Activated CD4-positive, alpha-beta T cell treated with anti-CD3 and anti-CD28 coated beads, Interleukin-2, amount 10 ng/mL, durations not matched to agents 24 days and 14 days (primary cell): ENCODE data around the gene ANG. TPM values are rescaled to one million over a fixed set of nuclear protein-coding genes. Genes with fewer than 3 reads are reported as not detected.

ENCODE experiments used
- DNase-seq: peaks from one replicate; pipeline ENCODE4 v3.0.0; 2022
- H3K27ac Mint-ChIP-seq: one replicate; pipeline ENCODE4 v1.8.0; 2022; ENCODE audit warnings: mild to moderate bottlenecking, mixed read lengths
- H3K27me3 Mint-ChIP-seq: one replicate; pipeline ENCODE4 v1.8.0; 2022; ENCODE audit warnings: mixed read lengths
- H3K36me3 Mint-ChIP-seq: one replicate; pipeline ENCODE4 v1.8.0; 2022; ENCODE audit warnings: low read depth, mild to moderate bottlenecking, mixed read lengths
- H3K4me1 Mint-ChIP-seq: one replicate; pipeline ENCODE4 v1.8.0; 2021; ENCODE audit warnings: mixed read lengths
- H3K4me3 Mint-ChIP-seq: one replicate; pipeline ENCODE4 v1.8.0; 2022; ENCODE audit warnings: mild to moderate bottlenecking, moderate library complexity, mixed read lengths
- H3K9me3 Mint-ChIP-seq: one replicate; pipeline ENCODE4 v1.8.0; 2021; ENCODE audit warnings: mixed read lengths
- intact Hi-C: fragments of 100-400 bp; cut with micrococcal nuclease; formaldehyde crosslinking; loops from one replicate; pipeline ENCODE4 v1.15.1; 2023
- total RNA-seq: library from RNA; stranded (reverse); gene quantifications from 2 replicates; pipeline ENCODE4 v1.2.3, GENCODE V29; 2022

ANG gene
- total RNA-seq, 1 donor from 2014 or later = not detected

- DNase-seq = peak; percentile 92
- Mint-ChIP-seq H3K4me1 (peaks cover 27% of the 10 kb centered on the region), H3K27me3 (peaks cover 2% of the 10 kb centered on the region), H3K4me3 (no peak overlapping the region), H3K27ac (no peak overlapping the region), H3K36me3 (no peaks in the 10 kb centered on the region), H3K9me3 (no peaks in the 10 kb centered on the region)
- intact Hi-C loops = loop anchor here (1.0 to 10.0 kb wide), 7 partner anchors 49 to 582 kb away; partner anchors contain the start of genes HNRNPC, PARP2, PNP and TEP1
Observed at GRCh38 chr14:20682435-20683124, 6.0 kb upstream of the ANG start.

- Mint-ChIP-seq H3K4me3 (no peak overlapping the region), H3K4me1 (peaks cover 27% of the 10 kb centered on the region), H3K27me3 (peaks cover 2% of the 10 kb centered on the region), H3K27ac (no peak overlapping the region), H3K9me3 (no peaks in the 10 kb centered on the region), H3K36me3 (no peaks in the 10 kb centered on the region)
- intact Hi-C loops = loop anchor here (1.0 to 10.0 kb wide), 7 partner anchors 50 to 581 kb away; partner anchors contain the start of genes HNRNPC, PARP2, PNP and TEP1
- DNase-seq = peak; percentile 92
Observed at GRCh38 chr14:20683125-20683890, 5.3 kb upstream of the ANG start.

- no peaks in the 10 kb centered on the region for H3K36me3 Mint-ChIP-seq
- intact Hi-C loops = loop anchor here (1.0 to 10.0 kb wide), 7 partner anchors 51 to 581 kb away; partner anchors contain the start of genes HNRNPC, PARP2, PNP and TEP1
Observed at GRCh38 chr14:20683891-20684661, 4.5 kb upstream of the ANG start, which contains the start of gene RNASE4. RNASE4 (plus strand) TSS chr14:20684560; CDS start chr14:20699372, 14,812 bp downstream.

GRCh38 chr14:20684662-20685456, 3.7 kb upstream of the ANG start:
- DNase-seq = no peak
- no peaks in the 10 kb centered on the region for H3K36me3 Mint-ChIP-seq
- intact Hi-C loops = loop anchor here (5.0 to 10.0 kb wide), 4 partner anchors 273 to 580 kb away; partner anchors contain the start of genes HNRNPC, TEP1 and TMEM253
- H3K27ac Mint-ChIP-seq = peak overlapping the region; percentile 63
- no peaks in the 10 kb centered on the region for H3K9me3 Mint-ChIP-seq
- peaks cover 2% of the 10 kb centered on the region for H3K27me3 Mint-ChIP-seq
- H3K4me1 Mint-ChIP-seq = peaks cover 24% of the 10 kb centered on the region
- H3K4me3 Mint-ChIP-seq = no peak overlapping the region

More at GRCh38 chr14:20683891-20684661, 4.5 kb upstream of the ANG start, which contains the start of gene RNASE4:
- Mint-ChIP-seq H3K4me3 (no peak within 1 kb of the TSS), H3K4me1 (peaks cover 27% of the 10 kb centered on the region), H3K9me3 (no peaks in the 10 kb centered on the region), H3K27ac (peak within 1 kb of the TSS; percentile 63), H3K27me3 (peaks cover 2% of the 10 kb centered on the region)
- DNase-seq = peak; percentile 94

GRCh38 chr14:20686386-20687143, 2.0 kb upstream of the ANG start:
- Mint-ChIP-seq H3K27ac (no peak overlapping the region), H3K36me3 (no peaks in the 10 kb centered on the region), H3K4me3 (no peak overlapping the region), H3K4me1 (peaks cover 15% of the 10 kb centered on the region), H3K27me3 (peaks cover 2% of the 10 kb centered on the region), H3K9me3 (no peaks in the 10 kb centered on the region)
- intact Hi-C loops = loop anchor here (10.0 kb wide), 1 partner anchor 578 kb away; the partner anchor contains the start of gene HNRNPC
- no peak for DNase-seq

GRCh38 chr14:20687362-20688166, 1.0 kb upstream of the ANG start:
- Mint-ChIP-seq H3K27ac (no peak overlapping the region), H3K27me3 (peaks cover 2% of the 10 kb centered on the region), H3K4me1 (peaks cover 18% of the 10 kb centered on the region), H3K9me3 (no peaks in the 10 kb centered on the region), H3K36me3 (no peaks in the 10 kb centered on the region), H3K4me3 (no peak overlapping the region)
- no peak for DNase-seq
- intact Hi-C loops = loop anchor here (10.0 kb wide), 1 partner anchor 577 kb away; the partner anchor contains the start of gene HNRNPC

GRCh38 chr14:20690848-20691640, 2.5 kb downstream of the ANG start:
- intact Hi-C loops = loop anchor here (1.0 kb wide), 3 partner anchors 28 to 160 kb away; no protein-coding TSS in a partner anchor
- no peak overlapping the region for H3K4me3 Mint-ChIP-seq
- H3K36me3 Mint-ChIP-seq = no peaks in the 10 kb centered on the region
- H3K9me3 Mint-ChIP-seq = no peaks in the 10 kb centered on the region
- peak; percentile 84 for DNase-seq
- no peak overlapping the region for H3K27ac Mint-ChIP-seq
- peaks cover 11% of the 10 kb centered on the region for H3K4me1 Mint-ChIP-seq
- H3K27me3 Mint-ChIP-seq = peaks cover 1% of the 10 kb centered on the region

- intact Hi-C loops = no loop called here
- no peaks in the 10 kb centered on the region for H3K36me3 Mint-ChIP-seq
- DNase-seq = no peak
- no peak overlapping the region for H3K4me3 Mint-ChIP-seq
- peaks cover 12% of the 10 kb centered on the region for H3K4me1 Mint-ChIP-seq
- no peaks in the 10 kb centered on the region for H3K27me3 Mint-ChIP-seq
- no peaks in the 10 kb centered on the region for H3K9me3 Mint-ChIP-seq
- no peak overlapping the region for H3K27ac Mint-ChIP-seq
Observed at GRCh38 chr14:20692116-20692751, 3.7 kb downstream of the ANG start.

- no peak for DNase-seq
- peaks cover 7% of the 10 kb centered on the region for H3K27me3 Mint-ChIP-seq
- H3K27ac Mint-ChIP-seq = no peak overlapping the region
- H3K4me3 Mint-ChIP-seq = no peak overlapping the region
- H3K9me3 Mint-ChIP-seq = no peaks in the 10 kb centered on the region
- intact Hi-C loops = loop anchor here (1.0 to 2.0 kb wide), 3 partner anchors 159 to 274 kb away; no protein-coding TSS in a partner anchor
- H3K36me3 Mint-ChIP-seq = no peaks in the 10 kb centered on the region
- H3K4me1 Mint-ChIP-seq = peaks cover 6% of the 10 kb centered on the region
Observed at GRCh38 chr14:20696764-20697163, 8.2 kb downstream of the ANG start.

GRCh38 chr14:20697273-20698017, 8.9 kb downstream of the ANG start:
- peak; percentile 90 for DNase-seq
- intact Hi-C loops = loop anchor here (1.0 to 2.0 kb wide), 3 partner anchors 158 to 273 kb away; no protein-coding TSS in a partner anchor
- Mint-ChIP-seq H3K4me1 (peaks cover 4% of the 10 kb centered on the region), H3K9me3 (no peaks in the 10 kb centered on the region), H3K36me3 (no peaks in the 10 kb centered on the region), H3K27ac (no peak overlapping the region), H3K4me3 (no peak overlapping the region), H3K27me3 (peaks cover 7% of the 10 kb centered on the region)
